ENCODE data around the gene MAD2L2. TPM values are rescaled to one million over a fixed set of nuclear protein-coding genes. Genes with fewer than 3 reads are reported as not detected.
A peak's percentile ranks its signal among the peaks of the same experiment; 100 is the strongest.

The MAD2L2 gene
- total RNA-seq, 1 experiment from 2014 or later: 283 TPM

- no peak overlapping the region for H2BK5ac ChIP-seq (ENCODE audit: insufficient read length, low read length)
- H4K8ac ChIP-seq (replicated peaks; ENCODE audit: insufficient read length, low read depth, low read length): no peak overlapping the region
- H4K5ac ChIP-seq (ENCODE audit: insufficient read length, low read depth, low read length): no peak overlapping the region
- no peak overlapping the region; a peak in 1 of 5 replicates for H3K4me3 Mint-ChIP-seq
- H2BK12ac ChIP-seq (ENCODE audit: insufficient read length, low read depth, low read length): no peak overlapping the region
- no peak overlapping the region for H3K4me2 ChIP-seq (ENCODE audit: insufficient read depth, insufficient read length, low read length)
- WGBS (ENCODE audit: extremely low coverage, insufficient read length, low lambda C conversion rate): no CpG with 5 or more reads among the region's 14 CpGs
- no peaks in the 10 kb centered on the region for H3K9me3 ChIP-seq (ENCODE audit: control insufficient read depth, low read depth, low read length)
- no peaks in the 10 kb centered on the region for H4K20me1 ChIP-seq (ENCODE audit: control insufficient read depth, insufficient read depth, insufficient read length)
- no peak overlapping the region for H2AFZ ChIP-seq (ENCODE audit: low read length)
- H3K4me1 ChIP-seq (ENCODE audit: insufficient read depth, low read length): no peaks in the 10 kb centered on the region
- H3K79me1 ChIP-seq (ENCODE audit: insufficient read depth, low read depth, low read length, poor library complexity, severe bottlenecking): no peaks in the 10 kb centered on the region
- no peak overlapping the region for H2BK15ac ChIP-seq (ENCODE audit: low read depth, low read length)
- no peak overlapping the region for H3K56ac ChIP-seq (ENCODE audit: insufficient read length, low read depth, low read length)
- no peak overlapping the region for H2BK120ac ChIP-seq (ENCODE audit: low read depth, low read length, poor library complexity, severe bottlenecking)
- no peaks in the 10 kb centered on the region for H3K27me3 ChIP-seq (ENCODE audit: insufficient read depth, low read length)
- H3K4me1 Mint-ChIP-seq: no peaks in the 10 kb centered on the region
- H3K23ac ChIP-seq (ENCODE audit: insufficient read length, low read depth, low read length): no peak overlapping the region
- peaks cover 19 to 53% (median 45%) of the 10 kb centered on the region in 3 experiments for H3K36me3 Mint-ChIP-seq (ENCODE audit: insufficient read depth in 1 of 3, low read depth in 3 of 3)
- no peak overlapping the region for H3K18ac ChIP-seq (ENCODE audit: insufficient read length, low read depth, low read length)
- H3K79me2 ChIP-seq (ENCODE audit: insufficient read depth, low read length): no peaks in the 10 kb centered on the region
- no peak overlapping the region for H4K91ac ChIP-seq (ENCODE audit: insufficient read length, low read depth, low read length)
- H3K14ac ChIP-seq (ENCODE audit: insufficient read depth, low read length): no peak overlapping the region
- no peak overlapping the region for H3K4ac ChIP-seq (ENCODE audit: low read depth, low read length)
- H2AK5ac ChIP-seq (ENCODE audit: insufficient read length, low read length): no peak overlapping the region
- H3K9ac ChIP-seq (ENCODE audit: extremely low read depth, insufficient read length, low read length): no peak overlapping the region
- TF ChIP-seq CTCF (conservative IDR thresholded peaks at IDR 0.05): no peak
- no peak overlapping the region for H3T11ph ChIP-seq (ENCODE audit: low read length)
- H3K27ac Mint-ChIP-seq: peak overlapping the region in 1 of 3 experiments; percentile 75; a peak in 2 of 7 replicates
- DNase-seq: no peak
- H3K23me2 ChIP-seq (ENCODE audit: insufficient read length, low read depth, low read length, poor library complexity, severe bottlenecking): no peaks in the 10 kb centered on the region
- peaks cover 4% of the 10 kb centered on the region for H3K27me3 Mint-ChIP-seq (ENCODE audit: low read depth)
- H3K9me3 Mint-ChIP-seq: no peaks in the 10 kb centered on the region
- H2BK20ac ChIP-seq (ENCODE audit: low read depth, low read length, poor library complexity, severe bottlenecking): no peak overlapping the region
- no peak overlapping the region for H3K27ac ChIP-seq (ENCODE audit: insufficient read length, low read depth, low read length)
Measured at GRCh38 chr1:11668516-11668915, 12.4 kb downstream of the MAD2L2 start.

Measured in H9 (cell line).